ENCODE measurements around the gene CDKL5. TPM values are rescaled to one million over a fixed set of nuclear protein-coding genes. Genes with fewer than 3 reads are reported as not detected.

CDKL5 gene
- polyA plus RNA-seq, 2 donors: 1.5 to 1.6 TPM

DNA sequence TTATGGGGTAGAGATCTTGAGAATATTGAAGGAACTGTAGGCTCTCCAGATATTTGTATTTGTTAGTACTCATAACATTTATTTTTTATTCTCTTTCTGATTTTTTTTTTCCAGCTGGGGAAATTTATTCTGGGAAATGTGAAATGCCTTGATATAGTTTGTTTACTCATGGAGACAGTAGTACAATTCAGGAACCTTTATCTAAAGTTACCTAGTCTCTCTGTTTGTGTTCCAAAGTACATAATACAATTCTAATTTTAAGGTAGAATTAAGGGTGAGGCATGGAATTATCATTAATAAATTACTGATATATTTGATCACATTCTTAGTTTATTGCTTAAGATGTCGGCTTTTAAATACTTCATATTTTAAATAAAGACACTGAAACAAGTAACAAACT, 132.5 kb downstream of the CDKL5 start:
- Histone ChIP-seq H3K4me1 (ENCODE audit: control insufficient read depth in 2 of 2, insufficient read depth in 2 of 2, low read length in 1 of 2) (no peaks in the 10 kb centered on the region), H3K9me3 (ENCODE audit: control insufficient read depth in 2 of 2, insufficient read depth in 1 of 2, low read depth in 1 of 2, low read length in 1 of 2) (no peaks in the 10 kb centered on the region), H3K27me3 (ENCODE audit: control insufficient read depth in 1 of 2, insufficient read depth in 2 of 2, low read length in 2 of 2) (no peaks in the 10 kb centered on the region), H3K4me3 (ENCODE audit: low read depth in 1 of 2, low read length in 2 of 2) (no peak overlapping the region), H3K27ac (ENCODE audit: low read depth in 2 of 2, low read length in 1 of 2) (no peak overlapping the region), H3K36me3 (ENCODE audit: control insufficient read depth in 2 of 2, insufficient read depth in 2 of 2, low read length in 1 of 2) (no peaks in the 10 kb centered on the region)
- WGBS, 2 donors: 59 to 95% methylated on average over 1 of the region's 1 CpG

DNA sequence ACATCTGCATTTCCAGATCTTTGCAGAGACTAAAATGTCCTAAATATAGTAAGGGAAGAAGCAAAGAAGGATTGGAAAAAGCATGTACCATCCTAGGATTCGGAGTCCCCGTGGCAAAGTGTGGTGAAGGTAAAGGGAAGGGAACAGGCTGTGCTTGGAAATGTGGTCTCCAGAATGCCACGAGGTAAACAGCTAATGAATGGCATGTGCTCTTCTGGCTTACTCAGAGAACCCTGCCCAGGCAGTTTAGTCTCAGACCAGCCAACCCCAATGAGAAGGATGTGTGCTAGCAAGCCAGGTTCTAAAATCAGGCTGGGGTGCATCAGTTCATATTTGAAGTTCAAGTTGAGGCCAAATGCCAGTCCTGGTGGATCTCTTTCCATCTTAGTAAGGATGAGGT, 133.4 kb downstream of the CDKL5 start:
- Histone ChIP-seq H3K27ac (ENCODE audit: low read depth in 2 of 2, low read length in 1 of 2) (no peak overlapping the region), H3K36me3 (ENCODE audit: control insufficient read depth in 2 of 2, insufficient read depth in 2 of 2, low read length in 1 of 2) (no peaks in the 10 kb centered on the region), H3K27me3 (ENCODE audit: control insufficient read depth in 1 of 2, insufficient read depth in 2 of 2, low read length in 2 of 2) (no peaks in the 10 kb centered on the region), H3K4me3 (ENCODE audit: low read depth in 1 of 2, low read length in 2 of 2) (no peak overlapping the region), H3K9me3 (ENCODE audit: control insufficient read depth in 2 of 2, insufficient read depth in 1 of 2, low read depth in 1 of 2, low read length in 1 of 2) (no peaks in the 10 kb centered on the region), H3K4me1 (ENCODE audit: control insufficient read depth in 2 of 2, insufficient read depth in 2 of 2, low read length in 1 of 2) (no peaks in the 10 kb centered on the region)
- 76 to 91% methylated on average over 3 of the region's 3 CpGs for WGBS, 2 donors

- WGBS, 2 donors: 86 to 93% methylated on average over 1 of the region's 1 CpG
- no peak overlapping the region for H3K27ac ChIP-seq (ENCODE audit: low read depth in 2 of 2, low read length in 1 of 2)
- no peaks in the 10 kb centered on the region for H3K9me3 ChIP-seq (ENCODE audit: control insufficient read depth in 2 of 2, insufficient read depth in 1 of 2, low read depth in 1 of 2, low read length in 1 of 2)
- no peaks in the 10 kb centered on the region for H3K36me3 ChIP-seq (ENCODE audit: control insufficient read depth in 2 of 2, insufficient read depth in 2 of 2, low read length in 1 of 2)
- peaks cover 0 to 3% of the 10 kb centered on the region in 2 donors for H3K27me3 ChIP-seq (ENCODE audit: control insufficient read depth in 1 of 2, insufficient read depth in 2 of 2, low read length in 2 of 2)
- H3K4me1 ChIP-seq (ENCODE audit: control insufficient read depth in 2 of 2, insufficient read depth in 2 of 2, low read length in 1 of 2): no peaks in the 10 kb centered on the region
- H3K4me3 ChIP-seq (ENCODE audit: low read depth in 1 of 2, low read length in 2 of 2): no peak overlapping the region
These were observed 135.6 kb downstream of the CDKL5 start for GRCh38 chrX:18561020-18561419.

DNA sequence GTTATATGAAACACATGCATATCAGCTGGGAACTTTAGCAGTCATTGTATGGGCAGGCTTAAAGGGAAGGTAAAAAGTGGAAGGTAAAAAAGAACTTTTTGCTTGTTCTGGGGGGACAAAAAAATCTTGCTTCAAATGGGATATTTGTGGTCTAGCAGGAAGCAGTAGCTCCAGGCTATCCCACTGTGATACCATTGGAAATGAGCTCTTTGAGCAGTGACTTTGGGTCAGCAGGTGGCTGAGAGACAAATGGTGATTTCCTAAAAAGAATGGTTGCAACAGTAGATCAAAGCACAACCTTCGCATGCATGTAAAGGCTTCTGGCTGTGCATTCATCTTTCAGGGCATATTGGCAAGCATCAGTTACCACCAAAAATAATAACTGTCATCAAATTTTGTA, 140.3 kb downstream of the CDKL5 start:
- H3K27me3 ChIP-seq (ENCODE audit: control insufficient read depth in 1 of 2, insufficient read depth in 2 of 2, low read length in 2 of 2): peaks cover 0 to 3% of the 10 kb centered on the region in 2 donors
- H3K36me3 ChIP-seq (ENCODE audit: control insufficient read depth in 2 of 2, insufficient read depth in 2 of 2, low read length in 1 of 2): no peaks in the 10 kb centered on the region
- WGBS, 2 donors: 91 to 92% methylated on average over 1 of the region's 1 CpG

GRCh38 chrX:18566748-18567147, 141.3 kb downstream of the CDKL5 start:
- H3K27me3 ChIP-seq (ENCODE audit: control insufficient read depth in 1 of 2, insufficient read depth in 2 of 2, low read length in 2 of 2): peaks cover 0 to 3% of the 10 kb centered on the region in 2 donors
- 73 to 93% methylated on average over 3 of the region's 3 CpGs for WGBS, 2 donors
- no peaks in the 10 kb centered on the region for H3K4me1 ChIP-seq (ENCODE audit: control insufficient read depth in 2 of 2, insufficient read depth in 2 of 2, low read length in 1 of 2)
- H3K9me3 ChIP-seq (ENCODE audit: control insufficient read depth in 2 of 2, insufficient read depth in 1 of 2, low read depth in 1 of 2, low read length in 1 of 2): no peaks in the 10 kb centered on the region
- no peaks in the 10 kb centered on the region for H3K36me3 ChIP-seq (ENCODE audit: control insufficient read depth in 2 of 2, insufficient read depth in 2 of 2, low read length in 1 of 2)
- H3K27ac ChIP-seq (ENCODE audit: low read depth in 2 of 2, low read length in 1 of 2): no peak overlapping the region
- H3K4me3 ChIP-seq (ENCODE audit: low read depth in 1 of 2, low read length in 2 of 2): no peak overlapping the region

More for the DNA sequence above, 140.3 kb downstream of the CDKL5 start:
- Histone ChIP-seq H3K9me3 (ENCODE audit: control insufficient read depth in 2 of 2, insufficient read depth in 1 of 2, low read depth in 1 of 2, low read length in 1 of 2) (no peaks in the 10 kb centered on the region), H3K27ac (ENCODE audit: low read depth in 2 of 2, low read length in 1 of 2) (no peak overlapping the region), H3K4me3 (ENCODE audit: low read depth in 1 of 2, low read length in 2 of 2) (no peak overlapping the region), H3K4me1 (ENCODE audit: control insufficient read depth in 2 of 2, insufficient read depth in 2 of 2, low read length in 1 of 2) (no peaks in the 10 kb centered on the region)

- Histone ChIP-seq H3K36me3 (ENCODE audit: control insufficient read depth in 2 of 2, insufficient read depth in 2 of 2, low read length in 1 of 2) (no peaks in the 10 kb centered on the region), H3K4me3 (ENCODE audit: low read depth in 1 of 2, low read length in 2 of 2) (no peak overlapping the region), H3K27me3 (ENCODE audit: control insufficient read depth in 1 of 2, insufficient read depth in 2 of 2, low read length in 2 of 2) (no peaks in the 10 kb centered on the region), H3K27ac (ENCODE audit: low read depth in 2 of 2, low read length in 1 of 2) (no peak overlapping the region), H3K4me1 (ENCODE audit: control insufficient read depth in 2 of 2, insufficient read depth in 2 of 2, low read length in 1 of 2) (no peaks in the 10 kb centered on the region), H3K9me3 (ENCODE audit: control insufficient read depth in 2 of 2, insufficient read depth in 1 of 2, low read depth in 1 of 2, low read length in 1 of 2) (no peaks in the 10 kb centered on the region)
- WGBS, 2 donors: 85% methylated on average over 3 of the region's 3 CpGs
These were observed 148.1 kb downstream of the CDKL5 start for GRCh38 chrX:18573556-18573955.

DNA sequence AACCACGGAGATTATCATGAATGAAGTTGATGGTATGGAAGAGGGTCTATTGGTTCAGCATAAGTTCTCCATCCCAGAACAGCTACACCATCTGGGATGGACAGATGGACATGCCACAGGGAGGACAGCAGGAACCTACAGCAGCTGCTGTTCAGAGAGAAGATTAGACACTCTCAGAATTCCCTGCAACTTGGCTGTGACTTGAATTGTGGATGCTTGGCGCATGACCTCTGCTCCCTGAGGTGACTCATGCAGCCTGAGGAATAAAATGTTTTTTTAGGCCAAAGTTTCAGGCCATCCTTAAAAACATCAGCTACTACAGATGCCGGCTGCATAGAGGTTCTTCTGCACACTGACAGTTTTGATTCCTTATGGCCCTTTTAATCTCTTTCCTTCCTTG, 149.2 kb downstream of the CDKL5 start:
- no peaks in the 10 kb centered on the region for H3K4me1 ChIP-seq (ENCODE audit: control insufficient read depth in 2 of 2, insufficient read depth in 2 of 2, low read length in 1 of 2)
- WGBS, 2 donors: 59 to 71% methylated on average over 3 of the region's 3 CpGs
- H3K27me3 ChIP-seq (ENCODE audit: control insufficient read depth in 1 of 2, insufficient read depth in 2 of 2, low read length in 2 of 2): no peaks in the 10 kb centered on the region
- H3K36me3 ChIP-seq (ENCODE audit: control insufficient read depth in 2 of 2, insufficient read depth in 2 of 2, low read length in 1 of 2): no peaks in the 10 kb centered on the region
- H3K9me3 ChIP-seq (ENCODE audit: control insufficient read depth in 2 of 2, insufficient read depth in 1 of 2, low read depth in 1 of 2, low read length in 1 of 2): no peaks in the 10 kb centered on the region
- no peak overlapping the region for H3K27ac ChIP-seq (ENCODE audit: low read depth in 2 of 2, low read length in 1 of 2)
- no peak overlapping the region for H3K4me3 ChIP-seq (ENCODE audit: low read depth in 1 of 2, low read length in 2 of 2)

DNA sequence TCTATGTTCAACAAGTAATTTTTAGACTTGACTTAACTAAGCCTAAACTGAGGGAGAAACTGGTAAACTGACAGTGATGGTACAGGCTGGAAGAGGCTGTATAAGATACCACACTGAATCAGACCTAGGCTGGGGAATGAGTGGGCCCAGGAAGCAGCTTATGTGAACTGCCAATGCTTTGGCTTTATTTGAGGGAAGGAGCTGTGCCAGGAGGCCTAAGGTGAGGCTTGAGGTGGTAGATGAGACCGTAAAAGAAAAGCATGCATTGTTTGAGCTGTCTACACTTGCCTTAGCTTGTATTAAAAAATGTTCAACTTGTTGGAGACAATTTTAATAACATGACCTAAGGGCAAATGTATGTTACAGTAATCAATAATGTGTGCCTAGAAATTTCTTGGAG, 150.3 kb downstream of the CDKL5 start:
- no peaks in the 10 kb centered on the region for H3K9me3 ChIP-seq (ENCODE audit: control insufficient read depth in 2 of 2, insufficient read depth in 1 of 2, low read depth in 1 of 2, low read length in 1 of 2)
- WGBS, 2 donors: 47 to 68% methylated on average over 1 of the region's 1 CpG
- no peaks in the 10 kb centered on the region for H3K4me1 ChIP-seq (ENCODE audit: control insufficient read depth in 2 of 2, insufficient read depth in 2 of 2, low read length in 1 of 2)
- no peaks in the 10 kb centered on the region for H3K36me3 ChIP-seq (ENCODE audit: control insufficient read depth in 2 of 2, insufficient read depth in 2 of 2, low read length in 1 of 2)
- H3K4me3 ChIP-seq (ENCODE audit: low read depth in 1 of 2, low read length in 2 of 2): no peak overlapping the region
- H3K27me3 ChIP-seq (ENCODE audit: control insufficient read depth in 1 of 2, insufficient read depth in 2 of 2, low read length in 2 of 2): no peaks in the 10 kb centered on the region
- H3K27ac ChIP-seq (ENCODE audit: low read depth in 2 of 2, low read length in 1 of 2): no peak overlapping the region

- Histone ChIP-seq H3K27me3 (ENCODE audit: control insufficient read depth in 1 of 2, insufficient read depth in 2 of 2, low read length in 2 of 2) (no peaks in the 10 kb centered on the region), H3K4me1 (ENCODE audit: control insufficient read depth in 2 of 2, insufficient read depth in 2 of 2, low read length in 1 of 2) (no peaks in the 10 kb centered on the region), H3K9me3 (ENCODE audit: control insufficient read depth in 2 of 2, insufficient read depth in 1 of 2, low read depth in 1 of 2, low read length in 1 of 2) (no peaks in the 10 kb centered on the region), H3K4me3 (ENCODE audit: low read depth in 1 of 2, low read length in 2 of 2) (no peak overlapping the region), H3K27ac (ENCODE audit: low read depth in 2 of 2, low read length in 1 of 2) (no peak overlapping the region), H3K36me3 (ENCODE audit: control insufficient read depth in 2 of 2, insufficient read depth in 2 of 2, low read length in 1 of 2) (no peaks in the 10 kb centered on the region)
- 82 to 92% methylated on average over 4 of the region's 4 CpGs for WGBS, 2 donors
These were observed 152.0 kb downstream of the CDKL5 start for GRCh38 chrX:18577400-18577799.

GRCh38 chrX:18578546-18578945, 153.1 kb downstream of the CDKL5 start:
- WGBS, 2 donors: 52 to 76% methylated on average over 2 of the region's 2 CpGs
- Histone ChIP-seq H3K4me1 (ENCODE audit: control insufficient read depth in 2 of 2, insufficient read depth in 2 of 2, low read length in 1 of 2) (no peaks in the 10 kb centered on the region), H3K4me3 (ENCODE audit: low read depth in 1 of 2, low read length in 2 of 2) (no peak overlapping the region), H3K36me3 (ENCODE audit: control insufficient read depth in 2 of 2, insufficient read depth in 2 of 2, low read length in 1 of 2) (no peaks in the 10 kb centered on the region), H3K27me3 (ENCODE audit: control insufficient read depth in 1 of 2, insufficient read depth in 2 of 2, low read length in 2 of 2) (no peaks in the 10 kb centered on the region), H3K27ac (ENCODE audit: low read depth in 2 of 2, low read length in 1 of 2) (no peak overlapping the region), H3K9me3 (ENCODE audit: control insufficient read depth in 2 of 2, insufficient read depth in 1 of 2, low read depth in 1 of 2, low read length in 1 of 2) (no peaks in the 10 kb centered on the region)
